WTC11 (cell line): ENCODE measurements around the gene METTL23.

ENCODE experiments used
- EMX1 ChIP-seq: fragments of 250-450 bp; sonication (Bioruptor Pico); IDR thresholded peaks from 2 replicates; pipeline ENCODE4 v1.8.0; 2021; ENCODE audit warnings: mild to moderate bottlenecking
- NFYB ChIP-seq: sonication (generic); formaldehyde crosslinking; conservative IDR thresholded peaks from 2 replicates; pipeline ENCODE4 v1.8.0; 2022; ENCODE audit warnings: low read depth, missing genetic modification reagents
- RELA ChIP-seq: sonication (generic); formaldehyde crosslinking; IDR thresholded peaks from 2 replicates; pipeline ENCODE4 v1.8.1; 2022; ENCODE audit warnings: missing genetic modification reagents, mild to moderate bottlenecking, borderline replicate concordance

DNA sequence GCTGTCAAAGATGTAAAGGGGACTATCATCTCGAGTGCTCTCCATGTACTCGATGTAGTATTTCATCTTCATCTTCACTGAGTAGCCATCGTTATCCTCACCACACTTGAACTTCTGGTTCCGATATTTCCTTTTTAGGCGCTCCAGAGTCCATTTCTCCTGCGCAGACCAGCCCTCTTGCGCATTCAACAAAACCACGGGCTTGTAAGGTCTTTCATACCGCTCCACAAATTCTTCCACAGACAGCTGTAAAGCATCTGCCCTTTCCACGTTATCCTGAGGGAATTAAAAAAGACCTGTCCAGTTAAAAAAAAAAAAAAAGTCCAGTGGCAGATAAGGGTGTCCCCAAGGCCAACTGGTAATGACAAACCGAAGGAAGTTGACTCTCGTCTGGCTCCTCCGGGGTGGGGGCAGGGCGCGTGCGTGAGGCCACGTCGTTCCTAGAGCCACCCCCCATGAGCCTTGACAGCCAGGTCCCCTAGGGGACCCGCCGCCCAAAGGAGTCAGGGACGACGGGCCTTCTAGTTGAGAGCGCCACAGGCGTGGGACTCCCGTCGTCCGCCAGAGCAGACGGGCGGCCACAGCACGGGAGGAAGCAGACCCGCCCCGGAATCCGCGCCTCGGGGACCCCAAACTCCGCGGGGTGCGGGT, 934 bp upstream of the METTL23 start:
- no peak for TF ChIP-seq NFYB (CRISPR knock-in tag)
- TF ChIP-seq EMX1 (CRISPR knock-in tag) = no peak
- TF ChIP-seq RELA = no peak
